Measurements from ENCODE around the gene FGF18. TPM values are rescaled to one million over a fixed set of nuclear protein-coding genes. Genes with fewer than 3 reads are reported as not detected.

FGF18 gene
- total and polyA plus RNA-seq, 9 donors, result 0.27 to 7.9 (median 0.53) TPM; not detected in 1

DNA sequence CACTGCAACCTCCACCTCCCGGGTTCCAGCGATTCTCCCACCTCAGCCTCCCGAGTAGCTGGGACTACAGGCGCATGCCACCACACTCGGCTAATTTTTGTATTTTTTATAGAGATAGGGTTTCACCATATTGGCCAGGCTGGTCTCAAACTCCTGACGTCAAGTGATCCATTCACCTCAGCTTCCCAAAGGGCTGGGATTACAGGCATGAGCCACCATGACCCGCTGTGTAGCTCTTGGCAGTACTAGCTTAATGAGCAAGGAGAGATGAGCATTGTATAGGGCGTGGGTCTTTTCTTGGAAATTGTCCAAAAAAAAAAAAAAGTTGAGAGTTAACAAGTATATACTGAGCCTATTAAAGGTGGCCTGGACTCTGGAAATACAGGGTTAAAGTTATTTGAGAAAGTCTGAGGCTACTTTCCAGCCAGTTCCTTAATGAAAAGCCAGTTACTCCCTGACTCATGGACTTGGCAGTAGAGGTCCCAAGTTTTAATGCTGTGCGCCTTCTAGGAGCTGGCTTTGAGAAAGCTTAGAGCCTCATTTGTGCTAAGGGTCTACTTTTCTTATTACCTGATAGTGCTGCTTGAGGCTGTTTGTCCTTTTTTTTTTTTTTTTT, 4.2 kb upstream of the FGF18 start:
- no peak for TF ChIP-seq EP300 (IDR thresholded peaks at IDR 0.05)
- TF ChIP-seq, protein P1, sequence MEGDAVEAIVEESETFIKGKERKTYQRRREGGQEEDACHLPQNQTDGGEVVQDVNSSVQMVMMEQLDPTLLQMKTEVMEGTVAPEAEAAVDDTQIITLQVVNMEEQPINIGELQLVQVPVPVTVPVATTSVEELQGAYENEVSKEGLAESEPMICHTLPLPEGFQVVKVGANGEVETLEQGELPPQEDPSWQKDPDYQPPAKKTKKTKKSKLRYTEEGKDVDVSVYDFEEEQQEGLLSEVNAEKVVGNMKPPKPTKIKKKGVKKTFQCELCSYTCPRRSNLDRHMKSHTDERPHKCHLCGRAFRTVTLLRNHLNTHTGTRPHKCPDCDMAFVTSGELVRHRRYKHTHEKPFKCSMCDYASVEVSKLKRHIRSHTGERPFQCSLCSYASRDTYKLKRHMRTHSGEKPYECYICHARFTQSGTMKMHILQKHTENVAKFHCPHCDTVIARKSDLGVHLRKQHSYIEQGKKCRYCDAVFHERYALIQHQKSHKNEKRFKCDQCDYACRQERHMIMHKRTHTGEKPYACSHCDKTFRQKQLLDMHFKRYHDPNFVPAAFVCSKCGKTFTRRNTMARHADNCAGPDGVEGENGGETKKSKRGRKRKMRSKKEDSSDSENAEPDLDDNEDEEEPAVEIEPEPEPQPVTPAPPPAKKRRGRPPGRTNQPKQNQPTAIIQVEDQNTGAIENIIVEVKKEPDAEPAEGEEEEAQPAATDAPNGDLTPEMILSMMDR (IDR thresholded peaks at IDR 0.05), result no peak
- TF ChIP-seq POLR2A (IDR thresholded peaks at IDR 0.05), result no peak
- WGBS, 3 donors, result 71 to 76% (median 73%) methylated on average over 9 of the region's 9 CpGs
- no peak for DNase-seq
- Histone ChIP-seq H3K4me3 (no peak overlapping the region), H3K27ac (no peak overlapping the region), H3K36me3 (no peaks in the 10 kb centered on the region), H3K4me1 (ENCODE audit: insufficient read depth) (peaks cover 3% of the 10 kb centered on the region), H3K27me3 (no peaks in the 10 kb centered on the region), H3K9me3 (no peaks in the 10 kb centered on the region)
- intact Hi-C loops (cut with DNase I), result loop anchor here in 2 of 4 donors (10.0 kb wide), 2 partner anchors 200 to 770 kb away; partner anchors contain the start of gene STK10 (in 1 of the 2)

DNA sequence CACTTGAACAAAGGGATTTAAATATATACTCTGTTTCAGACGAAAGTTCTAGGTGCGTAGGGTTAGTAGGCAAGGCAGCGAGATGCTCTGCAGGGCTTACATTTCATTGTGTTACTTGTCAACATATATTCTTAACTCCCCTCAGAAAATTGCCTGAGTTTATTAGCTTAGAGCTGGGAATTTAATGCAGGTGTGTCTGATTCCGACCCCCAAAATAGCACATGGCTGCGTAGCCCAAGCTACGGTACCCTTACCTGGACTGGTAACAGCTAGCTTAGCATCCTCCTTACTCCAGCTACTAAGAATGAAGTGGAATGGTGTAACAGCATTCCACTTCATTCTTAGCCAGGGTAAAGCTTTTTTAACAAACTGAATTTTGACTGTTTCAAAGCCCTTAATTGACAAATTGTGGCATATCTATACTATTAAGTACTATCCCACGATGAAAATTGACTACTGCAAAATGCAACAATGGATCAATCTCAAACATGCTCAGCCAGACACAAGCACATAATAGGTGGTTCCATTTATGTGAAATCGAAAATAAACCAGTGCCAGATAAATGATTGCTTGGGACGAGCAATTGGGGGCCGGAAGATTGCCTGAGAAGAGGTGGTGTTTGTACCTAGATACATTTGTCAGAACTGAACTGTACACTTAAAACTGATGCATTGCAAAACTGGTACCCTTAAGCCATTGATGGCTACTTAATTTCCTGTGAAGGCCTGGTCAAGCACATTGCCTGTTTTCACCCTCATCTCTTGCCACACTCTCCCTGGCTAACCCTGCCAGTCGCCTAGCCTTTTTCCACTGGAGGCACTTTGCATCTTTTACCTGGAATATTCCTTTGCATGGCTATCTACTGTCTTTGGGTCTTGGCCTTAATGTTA, 3.0 kb upstream of the FGF18 start:
- 86 to 88% (median 88%) methylated on average over 11 of the region's 11 CpGs for WGBS, 3 donors
- peaks cover 5% of the 10 kb centered on the region for H3K4me1 ChIP-seq (ENCODE audit: insufficient read depth)
- H3K27me3 ChIP-seq, result peaks cover 2% of the 10 kb centered on the region
- no peak for DNase-seq
- no peak overlapping the region for H3K4me3 ChIP-seq
- TF ChIP-seq, protein P1 (IDR thresholded peaks at IDR 0.05), result no peak
- TF ChIP-seq EP300 (IDR thresholded peaks at IDR 0.05), result no peak
- TF ChIP-seq POLR2A (IDR thresholded peaks at IDR 0.05), result no peak
- H3K27ac ChIP-seq, result no peak overlapping the region
- no peaks in the 10 kb centered on the region for H3K36me3 ChIP-seq
- H3K9me3 ChIP-seq, result no peaks in the 10 kb centered on the region
- intact Hi-C loops (cut with DNase I), result loop anchor here in 2 of 4 donors (10.0 kb wide), 2 partner anchors 198 to 768 kb away; partner anchors contain the start of gene STK10 (in 1 of the 2)

DNA sequence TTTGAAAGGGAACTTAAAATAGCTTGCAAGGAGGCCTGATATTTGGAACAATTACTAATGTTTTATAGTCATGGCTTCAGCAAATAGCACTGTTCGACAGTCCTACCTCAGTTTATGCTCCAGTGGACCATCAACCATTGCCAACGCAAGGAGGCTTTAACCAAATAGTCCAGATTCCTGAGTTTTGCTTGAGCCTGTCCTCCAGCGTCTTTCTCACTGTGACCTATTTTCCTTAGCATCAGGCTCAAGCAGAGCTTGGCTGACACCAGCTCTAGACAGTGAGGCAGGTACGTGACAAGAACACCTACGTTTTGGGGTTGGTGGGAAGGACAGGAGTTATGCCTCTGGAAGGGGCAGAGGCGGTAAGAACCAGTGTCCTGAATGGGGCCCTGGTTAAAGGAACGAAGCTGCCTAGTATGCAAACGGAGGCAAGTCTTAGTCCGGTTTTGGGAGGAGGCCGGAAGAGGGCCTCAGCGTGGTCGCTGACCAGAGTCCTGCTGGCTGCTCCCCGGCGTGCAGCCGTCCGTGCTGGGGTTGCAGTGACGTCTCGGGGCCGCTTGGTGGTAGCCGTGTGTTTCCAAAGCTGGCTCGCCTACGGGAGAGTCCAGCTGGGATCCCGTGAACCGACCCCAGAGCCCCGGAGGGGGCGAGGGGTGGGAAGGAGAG, 998 bp upstream of the FGF18 start:
- no peak for TF ChIP-seq POLR2A (IDR thresholded peaks at IDR 0.05)
- TF ChIP-seq, protein P1 (IDR thresholded peaks at IDR 0.05), result peak; percentile 68 to 95 (median 91)
- no peak for TF ChIP-seq EP300 (IDR thresholded peaks at IDR 0.05)
- Histone ChIP-seq H3K4me3 (peak overlapping the region; percentile 25), H3K27me3 (peaks cover 2% of the 10 kb centered on the region), H3K9me3 (no peaks in the 10 kb centered on the region), H3K27ac (no peak overlapping the region), H3K4me1 (ENCODE audit: insufficient read depth) (peaks cover 6% of the 10 kb centered on the region), H3K36me3 (no peaks in the 10 kb centered on the region)
- DNase-seq, result peak; percentile 72 to 88 (median 76)
- intact Hi-C loops (cut with DNase I), result loop anchor here in 2 of 4 donors (10.0 kb wide), 2 partner anchors 196 to 766 kb away; partner anchors contain the start of gene STK10 (in 1 of the 2)
- WGBS, 3 donors, result 9 to 14% (median 10%) methylated on average over 18 to 26 of the region's 26 CpGs
